ENCODE data around the gene TEDDM1.

TEDDM1 gene

GRCh38 chr1:182394055-182394775 lies 6.3 kb downstream of the TEDDM1 start:
- TF ChIP-seq RARB (CRISPR knock-in tag; IDR thresholded peaks at IDR 0.05) (no peak), ISL1 (CRISPR knock-in tag; IDR thresholded peaks at IDR 0.05) (no peak), ARNTL (CRISPR knock-in tag; IDR thresholded peaks at IDR 0.05; ENCODE audit: borderline replicate concordance, low read depth) (no peak), ESRRG (CRISPR knock-in tag; IDR thresholded peaks at IDR 0.05) (no peak), POU6F1 (CRISPR knock-in tag; IDR thresholded peaks at IDR 0.05; ENCODE audit: borderline replicate concordance, low read depth) (no peak), CSDC2 (CRISPR knock-in tag; IDR thresholded peaks at IDR 0.05) (no peak), CREB5 (CRISPR knock-in tag; IDR thresholded peaks at IDR 0.05; ENCODE audit: low read depth) (no peak), OSR1 (CRISPR knock-in tag; IDR thresholded peaks at IDR 0.05) (no peak), TSHZ2 (CRISPR knock-in tag; IDR thresholded peaks at IDR 0.05) (no peak), ZNF565 (CRISPR knock-in tag; conservative IDR thresholded peaks at IDR 0.05; ENCODE audit: low read depth) (no peak), BACH2 (CRISPR knock-in tag; IDR thresholded peaks at IDR 0.05; ENCODE audit: borderline replicate concordance) (no peak), GLIS3 (CRISPR knock-in tag; IDR thresholded peaks at IDR 0.05) (no peak), PPARA (CRISPR knock-in tag; IDR thresholded peaks at IDR 0.05; ENCODE audit: borderline replicate concordance) (no peak), ZFP30 (CRISPR knock-in tag; IDR thresholded peaks at IDR 0.05) (no peak), ZC3H10 (CRISPR knock-in tag; IDR thresholded peaks at IDR 0.05) (no peak), TCF4 (CRISPR knock-in tag; IDR thresholded peaks at IDR 0.05; ENCODE audit: borderline replicate concordance) (no peak), ZFP3 (CRISPR knock-in tag; IDR thresholded peaks at IDR 0.05) (no peak), ZNF8 (CRISPR knock-in tag; IDR thresholded peaks at IDR 0.05) (no peak), TOX (CRISPR knock-in tag; IDR thresholded peaks at IDR 0.05; ENCODE audit: borderline replicate concordance) (no peak)
- TF ChIP-seq, protein P1, sequence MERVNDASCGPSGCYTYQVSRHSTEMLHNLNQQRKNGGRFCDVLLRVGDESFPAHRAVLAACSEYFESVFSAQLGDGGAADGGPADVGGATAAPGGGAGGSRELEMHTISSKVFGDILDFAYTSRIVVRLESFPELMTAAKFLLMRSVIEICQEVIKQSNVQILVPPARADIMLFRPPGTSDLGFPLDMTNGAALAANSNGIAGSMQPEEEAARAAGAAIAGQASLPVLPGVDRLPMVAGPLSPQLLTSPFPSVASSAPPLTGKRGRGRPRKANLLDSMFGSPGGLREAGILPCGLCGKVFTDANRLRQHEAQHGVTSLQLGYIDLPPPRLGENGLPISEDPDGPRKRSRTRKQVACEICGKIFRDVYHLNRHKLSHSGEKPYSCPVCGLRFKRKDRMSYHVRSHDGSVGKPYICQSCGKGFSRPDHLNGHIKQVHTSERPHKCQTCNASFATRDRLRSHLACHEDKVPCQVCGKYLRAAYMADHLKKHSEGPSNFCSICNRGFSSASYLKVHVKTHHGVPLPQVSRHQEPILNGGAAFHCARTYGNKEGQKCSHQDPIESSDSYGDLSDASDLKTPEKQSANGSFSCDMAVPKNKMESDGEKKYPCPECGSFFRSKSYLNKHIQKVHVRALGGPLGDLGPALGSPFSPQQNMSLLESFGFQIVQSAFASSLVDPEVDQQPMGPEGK (CRISPR knock-in tag; IDR thresholded peaks at IDR 0.05; ENCODE audit: borderline replicate concordance), result no peak

GRCh38 chr1:182392050-182393028 lies 8.1 kb downstream of the TEDDM1 start:
- ATAC-seq, result peak; percentile 23
- TF ChIP-seq, protein P1 (CRISPR knock-in tag; IDR thresholded peaks at IDR 0.05; ENCODE audit: borderline replicate concordance), result no peak
- TF ChIP-seq SNAI2 (CRISPR knock-in tag; IDR thresholded peaks at IDR 0.05), result no peak
- no peak for TF ChIP-seq ARNTL (CRISPR knock-in tag; IDR thresholded peaks at IDR 0.05; ENCODE audit: borderline replicate concordance, low read depth)

More at GRCh38 chr1:182394055-182394775, 6.3 kb downstream of the TEDDM1 start:
- ATAC-seq, result no peak
